HUDEP-2 (cell line): ENCODE measurements around the gene RNU1-3.
"Not testable (repeated sequence)": the region's sequence is repeated elsewhere in the genome, so short reads cannot be mapped to it uniquely, and the experiment has no call there.

Source experiments
- DNase-seq, 76 experiments: peaks; one replicate each; lab custom pipeline; 2025; ENCODE audit not compliant: unreplicated experiment in 76 of 76; lab: John Stamatoyannopoulos, UW

The RNU1-3 gene

GRCh38 chr1:16666502-16667413 is at the start of gene RNU1-3:
Gene RNU1-3 (minus strand): TSS chr1:16666948.
- DNase-seq = not testable (repeated sequence)

- DNase-seq = not testable (repeated sequence)
Measured at GRCh38 chr1:16713480-16713879, 46.7 kb upstream of the RNU1-3 start.

- DNase-seq = not testable (repeated sequence)
Measured at GRCh38 chr1:16712984-16713383, 46.2 kb upstream of the RNU1-3 start.

GRCh38 chr1:16712582-16712981 is 45.8 kb upstream of the RNU1-3 start:
- not testable (repeated sequence) for DNase-seq

- DNase-seq = not testable (repeated sequence)
Measured at GRCh38 chr1:16712131-16712530, 45.4 kb upstream of the RNU1-3 start.

- DNase-seq = not testable (repeated sequence)
Measured at GRCh38 chr1:16710618-16711017, 43.9 kb upstream of the RNU1-3 start.

- DNase-seq = peak in 4 of 76 experiments; percentile 16 to 38 (median 27)
Measured at GRCh38 chr1:16709659-16710087, 42.9 kb upstream of the RNU1-3 start.

- not testable (repeated sequence) for DNase-seq
Measured at GRCh38 chr1:16708704-16709103, 42.0 kb upstream of the RNU1-3 start.

GRCh38 chr1:16707130-16708093 is 40.7 kb upstream of the RNU1-3 start:
- DNase-seq = not testable (repeated sequence)

GRCh38 chr1:16706302-16706701 is 39.6 kb upstream of the RNU1-3 start:
- DNase-seq = not testable (repeated sequence)

- not testable (repeated sequence) for DNase-seq
Measured at GRCh38 chr1:16704502-16705100, 37.9 kb upstream of the RNU1-3 start.

- DNase-seq = not testable (repeated sequence)
Measured at GRCh38 chr1:16704076-16704475, 37.3 kb upstream of the RNU1-3 start.

GRCh38 chr1:16703602-16704001 is 36.9 kb upstream of the RNU1-3 start:
- peak in 21 of 76 experiments; percentile 15 to 60 (median 30) for DNase-seq

- DNase-seq = not testable (repeated sequence)
Measured at GRCh38 chr1:16703141-16703540, 36.4 kb upstream of the RNU1-3 start.

- DNase-seq = not testable (repeated sequence)
Measured at GRCh38 chr1:16702280-16702679, 35.5 kb upstream of the RNU1-3 start.

- not testable (repeated sequence) for DNase-seq
Measured at GRCh38 chr1:16701189-16701588, 34.4 kb upstream of the RNU1-3 start.

- DNase-seq = not testable (repeated sequence)
Measured at GRCh38 chr1:16700138-16700895, 33.6 kb upstream of the RNU1-3 start.

GRCh38 chr1:16699440-16699839 is 32.7 kb upstream of the RNU1-3 start:
- DNase-seq = not testable (repeated sequence)

- not testable (repeated sequence) for DNase-seq
Measured at GRCh38 chr1:16697152-16697551, 30.4 kb upstream of the RNU1-3 start.
